Ishikawa (cell line): ENCODE results near the gene SPATA21.

Experiments used
- CEBPB ChIP-seq: IDR thresholded peaks from 2 replicates; pipeline ENCODE4 v1.6.1; 2012
- CREB1 ChIP-seq: IDR thresholded peaks from 2 replicates; pipeline ENCODE4 v1.6.1; 2012; ENCODE audit warnings: low read depth
- EGR1 ChIP-seq: IDR thresholded peaks from 2 replicates; pipeline ENCODE4 v1.6.1; 2012
- EP300 ChIP-seq: IDR thresholded peaks from 2 replicates; pipeline ENCODE4 v1.6.1; 2012; ENCODE audit warnings: borderline replicate concordance
- FOXM1 ChIP-seq: IDR thresholded peaks from 2 replicates; pipeline ENCODE4 v1.6.1; 2012; ENCODE audit warnings: low read depth, borderline replicate concordance
- NFIC ChIP-seq: IDR thresholded peaks from 2 replicates; pipeline ENCODE4 v1.6.1; 2012
- RAD21 ChIP-seq: IDR thresholded peaks from 2 replicates; pipeline ENCODE4 v1.6.1; 2012; ENCODE audit warnings: low read depth
- TAF1 ChIP-seq: IDR thresholded peaks from 2 replicates; pipeline ENCODE4 v1.6.1; 2012; ENCODE audit warnings: low read depth, mild to moderate bottlenecking
- TCF12 ChIP-seq: IDR thresholded peaks from 2 replicates; pipeline ENCODE4 v1.6.1; 2012; ENCODE audit warnings: low read depth
- TEAD4 ChIP-seq: IDR thresholded peaks from 2 replicates; pipeline ENCODE4 v1.6.1; 2012
- YY1 ChIP-seq: IDR thresholded peaks from 2 replicates; pipeline ENCODE4 v1.6.1; 2012; ENCODE audit warnings: low read depth
- ZBTB7A ChIP-seq: IDR thresholded peaks from 2 replicates; pipeline ENCODE4 v1.6.1; 2012; ENCODE audit warnings: low read depth
- TF ChIP-seq, protein P1 (sequence below): IDR thresholded peaks from 2 replicates; pipeline ENCODE4 v1.6.1; 2012
- TF ChIP-seq, protein P2 (sequence below): IDR thresholded peaks from 2 replicates; pipeline ENCODE4 v1.6.1; 2012
- TF ChIP-seq, protein P3 (sequence below): IDR thresholded peaks from 2 replicates; pipeline ENCODE4 v1.6.1; 2012; ENCODE audit warnings: low read depth, mild to moderate bottlenecking

Gene SPATA21

DNA sequence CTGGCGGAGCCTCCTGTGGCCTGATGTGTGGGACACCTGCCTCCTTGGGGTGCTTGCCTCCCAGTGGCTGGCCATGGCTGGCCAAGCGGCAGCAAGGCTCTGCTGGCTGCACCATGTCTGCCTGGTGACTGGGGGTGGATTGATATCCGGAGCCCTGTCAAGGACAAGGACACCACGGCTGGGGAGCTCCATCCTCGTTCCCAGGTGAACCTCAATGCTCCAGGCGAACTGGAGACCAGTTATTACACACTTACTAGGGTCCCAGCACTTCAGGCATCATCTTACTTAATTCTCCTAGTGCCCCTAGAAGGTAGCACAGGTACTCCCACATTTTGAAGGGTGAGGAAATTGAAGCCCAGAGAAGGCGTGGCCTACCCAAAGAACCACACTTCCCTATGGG is 15.2 kb downstream of the SPATA21 start:
- TF ChIP-seq CEBPB (no peak), FOXM1 (no peak), CREB1 (no peak), TAF1 (no peak), YY1 (no peak), RAD21 (no peak), EGR1 (no peak), EP300 (no peak), TCF12 (no peak)
- TF ChIP-seq, protein P1, sequence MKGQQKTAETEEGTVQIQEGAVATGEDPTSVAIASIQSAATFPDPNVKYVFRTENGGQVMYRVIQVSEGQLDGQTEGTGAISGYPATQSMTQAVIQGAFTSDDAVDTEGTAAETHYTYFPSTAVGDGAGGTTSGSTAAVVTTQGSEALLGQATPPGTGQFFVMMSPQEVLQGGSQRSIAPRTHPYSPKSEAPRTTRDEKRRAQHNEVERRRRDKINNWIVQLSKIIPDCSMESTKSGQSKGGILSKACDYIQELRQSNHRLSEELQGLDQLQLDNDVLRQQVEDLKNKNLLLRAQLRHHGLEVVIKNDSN, result no peak
- TF ChIP-seq, protein P2, sequence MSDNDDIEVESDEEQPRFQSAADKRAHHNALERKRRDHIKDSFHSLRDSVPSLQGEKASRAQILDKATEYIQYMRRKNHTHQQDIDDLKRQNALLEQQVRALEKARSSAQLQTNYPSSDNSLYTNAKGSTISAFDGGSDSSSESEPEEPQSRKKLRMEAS, result no peak

DNA sequence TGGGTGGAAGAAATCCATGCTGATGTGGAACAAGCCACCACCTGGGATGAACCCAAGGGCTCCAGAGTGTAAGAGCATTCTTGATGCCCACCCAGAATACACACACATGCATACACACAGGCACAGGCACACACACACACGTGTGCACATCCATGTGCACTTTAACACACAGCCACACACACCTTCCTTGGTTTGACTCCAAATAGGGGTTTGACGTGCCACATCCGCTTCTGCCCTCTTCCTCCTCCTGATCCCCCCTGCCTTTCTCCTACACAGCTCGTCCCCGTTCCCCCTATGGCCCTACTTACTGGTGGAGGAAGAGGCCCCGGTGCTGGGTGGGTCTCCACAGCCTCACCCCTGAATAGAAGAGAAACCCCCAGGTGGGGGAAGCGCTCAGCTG is 16.0 kb downstream of the SPATA21 start:
- TF ChIP-seq ZBTB7A, result no peak
- no peak for TF ChIP-seq RAD21
- TF ChIP-seq, protein P3, sequence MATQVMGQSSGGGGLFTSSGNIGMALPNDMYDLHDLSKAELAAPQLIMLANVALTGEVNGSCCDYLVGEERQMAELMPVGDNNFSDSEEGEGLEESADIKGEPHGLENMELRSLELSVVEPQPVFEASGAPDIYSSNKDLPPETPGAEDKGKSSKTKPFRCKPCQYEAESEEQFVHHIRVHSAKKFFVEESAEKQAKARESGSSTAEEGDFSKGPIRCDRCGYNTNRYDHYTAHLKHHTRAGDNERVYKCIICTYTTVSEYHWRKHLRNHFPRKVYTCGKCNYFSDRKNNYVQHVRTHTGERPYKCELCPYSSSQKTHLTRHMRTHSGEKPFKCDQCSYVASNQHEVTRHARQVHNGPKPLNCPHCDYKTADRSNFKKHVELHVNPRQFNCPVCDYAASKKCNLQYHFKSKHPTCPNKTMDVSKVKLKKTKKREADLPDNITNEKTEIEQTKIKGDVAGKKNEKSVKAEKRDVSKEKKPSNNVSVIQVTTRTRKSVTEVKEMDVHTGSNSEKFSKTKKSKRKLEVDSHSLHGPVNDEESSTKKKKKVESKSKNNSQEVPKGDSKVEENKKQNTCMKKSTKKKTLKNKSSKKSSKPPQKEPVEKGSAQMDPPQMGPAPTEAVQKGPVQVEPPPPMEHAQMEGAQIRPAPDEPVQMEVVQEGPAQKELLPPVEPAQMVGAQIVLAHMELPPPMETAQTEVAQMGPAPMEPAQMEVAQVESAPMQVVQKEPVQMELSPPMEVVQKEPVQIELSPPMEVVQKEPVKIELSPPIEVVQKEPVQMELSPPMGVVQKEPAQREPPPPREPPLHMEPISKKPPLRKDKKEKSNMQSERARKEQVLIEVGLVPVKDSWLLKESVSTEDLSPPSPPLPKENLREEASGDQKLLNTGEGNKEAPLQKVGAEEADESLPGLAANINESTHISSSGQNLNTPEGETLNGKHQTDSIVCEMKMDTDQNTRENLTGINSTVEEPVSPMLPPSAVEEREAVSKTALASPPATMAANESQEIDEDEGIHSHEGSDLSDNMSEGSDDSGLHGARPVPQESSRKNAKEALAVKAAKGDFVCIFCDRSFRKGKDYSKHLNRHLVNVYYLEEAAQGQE, result no peak
- TF ChIP-seq, protein P1, result no peak
- TF ChIP-seq, protein P2, result no peak
- TF ChIP-seq EP300, result no peak
- no peak for TF ChIP-seq EGR1
- TF ChIP-seq TEAD4, result no peak

DNA sequence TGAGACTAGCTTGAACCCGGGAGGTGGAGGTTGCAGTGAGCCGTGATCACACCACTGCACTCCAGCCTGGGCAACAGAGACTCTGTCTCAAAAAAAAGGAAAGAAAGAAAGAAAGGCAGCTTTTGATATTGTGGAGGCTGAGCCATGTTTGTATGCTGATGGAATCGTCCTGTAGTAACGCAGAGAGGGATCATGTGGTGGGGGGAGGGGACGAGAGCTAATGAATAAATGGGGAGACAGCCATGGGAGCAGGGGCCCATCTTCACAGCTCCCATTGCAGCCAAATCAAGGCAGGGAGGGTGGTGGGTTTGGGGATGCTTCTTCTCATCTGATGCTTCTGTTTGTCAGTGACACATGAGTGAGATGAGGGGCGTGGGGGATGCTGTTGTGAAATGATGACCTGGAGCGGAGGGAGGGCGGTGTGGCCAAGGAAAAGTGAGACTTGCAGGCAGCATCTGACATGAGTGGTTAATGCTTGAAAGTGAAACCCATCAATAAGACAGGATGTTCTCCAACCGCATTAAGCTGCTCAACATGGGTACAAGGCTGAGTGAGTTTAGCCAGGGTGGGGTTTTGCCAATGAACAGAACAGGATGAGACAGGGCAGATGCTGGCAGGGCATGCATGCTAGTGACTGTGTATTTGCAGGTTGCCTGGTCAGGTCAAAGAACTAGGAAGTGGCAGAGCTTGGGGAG is 16.7 kb downstream of the SPATA21 start:
- no peak for TF ChIP-seq YY1
- TF ChIP-seq NFIC, result no peak
- no peak for TF ChIP-seq TAF1
- TF ChIP-seq CREB1, result no peak
- TF ChIP-seq ZBTB7A, result no peak
- TF ChIP-seq RAD21, result no peak
- no peak for TF ChIP-seq CEBPB
- TF ChIP-seq, protein P1, result no peak
- no peak for TF ChIP-seq TCF12
- TF ChIP-seq, protein P2, result no peak
- no peak for TF ChIP-seq EP300
- TF ChIP-seq, protein P3, result no peak
- TF ChIP-seq EGR1, result no peak

DNA sequence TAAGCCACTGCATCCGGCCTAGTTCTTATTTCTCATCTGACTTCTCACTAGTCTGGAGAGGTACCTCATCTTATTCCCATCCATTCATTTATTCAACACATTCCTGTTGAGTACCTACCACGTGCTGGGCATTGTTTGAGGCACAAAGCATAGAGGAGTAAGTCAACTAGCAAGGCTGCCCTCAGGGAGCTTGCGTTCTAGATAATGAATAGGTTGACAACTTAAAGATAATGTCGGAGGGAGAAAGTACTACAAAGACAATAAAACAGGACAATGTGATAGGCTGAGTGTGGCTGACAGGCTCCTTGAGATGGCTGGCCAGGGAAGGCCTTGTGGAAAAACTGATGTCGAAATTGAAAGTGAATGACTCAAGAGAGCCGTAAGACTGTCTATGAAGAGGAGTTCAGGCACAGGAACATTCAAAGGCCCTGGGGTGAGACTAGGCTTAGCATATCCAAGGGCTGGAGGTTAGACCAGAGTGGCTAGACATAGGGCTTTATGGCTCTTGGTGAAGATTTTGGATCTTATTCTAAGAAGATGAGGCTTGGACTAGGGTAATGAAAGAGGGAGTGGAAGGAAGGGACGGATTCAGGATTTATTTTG is 18.3 kb downstream of the SPATA21 start:
- TF ChIP-seq FOXM1 (no peak), TEAD4 (no peak), YY1 (no peak), CREB1 (no peak), RAD21 (no peak), ZBTB7A (no peak), NFIC (no peak), EGR1 (no peak), CEBPB (no peak)
- TF ChIP-seq, protein P1, result no peak
